Stimulated activated CD8-positive, alpha-beta memory T cell treated with anti-CD3 and anti-CD28 coated beads, Interleukin-4, amount 100 ng/mL, for 48 hours (primary cell): ENCODE results near the gene FGF13.

Experiments used
- DNase-seq: peaks from one replicate; pipeline ENCODE4 v3.0.0-alpha.2; 2020

FGF13 gene

GRCh38 chrX:138711399-138712347 is at the start of gene FGF13:
FGF13 (minus strand) TSS chrX:138711717; CDS start chrX:138711003, 714 bp downstream.
- no peak for DNase-seq

- DNase-seq: no peak
Observed at GRCh38 chrX:138759217-138759943, 47.9 kb upstream of the FGF13 start.

GRCh38 chrX:138756234-138756633 is 44.7 kb upstream of the FGF13 start:
- no peak for DNase-seq

- DNase-seq: no peak
Observed at GRCh38 chrX:138754861-138755260, 43.3 kb upstream of the FGF13 start.

- DNase-seq: no peak
Observed at GRCh38 chrX:138748480-138748879, 37.0 kb upstream of the FGF13 start.

DNA sequence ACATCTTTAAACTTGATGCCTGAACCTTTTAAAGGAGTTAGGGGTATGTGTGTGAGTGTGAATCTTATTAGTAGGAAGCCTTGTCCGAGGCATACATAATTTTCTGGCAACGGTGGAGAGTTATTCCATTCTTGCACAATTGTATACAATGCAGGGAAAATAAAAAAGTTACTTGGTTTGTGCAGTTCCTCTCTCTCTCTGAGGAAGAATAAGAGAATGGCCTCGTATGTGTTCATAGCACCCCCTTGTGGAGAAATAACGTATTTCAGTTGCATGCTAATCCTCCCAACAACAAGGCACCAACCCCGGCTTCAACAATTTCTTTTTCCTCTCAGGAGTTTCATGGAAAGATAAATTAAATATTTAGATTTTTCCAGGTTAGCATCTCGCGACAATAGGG is 33.7 kb upstream of the FGF13 start:
- no peak for DNase-seq

DNA sequence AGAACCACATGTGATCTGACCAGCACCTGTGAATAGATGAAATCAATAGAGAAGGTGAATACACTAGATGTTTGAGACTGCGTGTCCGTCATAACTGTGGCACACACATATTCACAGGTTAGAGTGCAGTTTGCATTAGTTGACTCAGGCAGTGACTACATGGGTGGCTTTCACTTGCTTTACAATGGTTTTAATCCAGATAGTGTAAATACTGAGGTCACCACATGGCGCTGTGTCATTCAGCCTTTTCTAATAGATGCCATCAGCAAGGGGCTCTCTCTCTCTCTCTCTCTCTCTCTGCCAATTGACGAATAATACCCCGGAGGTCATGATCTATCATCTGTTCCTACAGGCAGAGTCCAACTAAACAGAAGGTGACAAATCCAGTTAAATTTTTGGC is 30.7 kb upstream of the FGF13 start:
- no peak for DNase-seq

- DNase-seq: no peak
Observed at GRCh38 chrX:138740341-138740740, 28.8 kb upstream of the FGF13 start.

DNA sequence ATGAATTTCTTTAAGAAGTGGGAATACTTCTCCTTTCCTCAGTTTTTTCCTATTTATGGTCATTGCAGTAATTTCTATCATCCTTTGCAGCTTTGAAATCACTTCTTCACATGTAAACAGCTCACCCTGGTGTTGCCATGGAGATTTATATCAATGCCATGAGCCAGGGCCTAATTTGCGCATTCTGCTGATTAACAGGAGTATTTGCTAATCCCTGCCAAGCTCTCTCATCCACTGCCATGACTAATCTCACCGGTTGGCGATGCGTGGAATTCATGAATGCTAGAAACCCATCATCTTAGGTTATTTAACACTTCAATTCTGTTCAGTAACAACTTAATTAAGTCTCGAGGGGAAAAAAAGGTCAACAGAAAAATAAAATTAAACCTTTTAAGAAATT is 11.8 kb upstream of the FGF13 start:
- DNase-seq: no peak

- no peak for DNase-seq
Observed at GRCh38 chrX:138719396-138719795, 7.9 kb upstream of the FGF13 start.

- DNase-seq: no peak
Observed at GRCh38 chrX:138718941-138719340, 7.4 kb upstream of the FGF13 start.

- DNase-seq: no peak
Observed at GRCh38 chrX:138710866-138711341, 613 bp downstream of the FGF13 start.

DNA sequence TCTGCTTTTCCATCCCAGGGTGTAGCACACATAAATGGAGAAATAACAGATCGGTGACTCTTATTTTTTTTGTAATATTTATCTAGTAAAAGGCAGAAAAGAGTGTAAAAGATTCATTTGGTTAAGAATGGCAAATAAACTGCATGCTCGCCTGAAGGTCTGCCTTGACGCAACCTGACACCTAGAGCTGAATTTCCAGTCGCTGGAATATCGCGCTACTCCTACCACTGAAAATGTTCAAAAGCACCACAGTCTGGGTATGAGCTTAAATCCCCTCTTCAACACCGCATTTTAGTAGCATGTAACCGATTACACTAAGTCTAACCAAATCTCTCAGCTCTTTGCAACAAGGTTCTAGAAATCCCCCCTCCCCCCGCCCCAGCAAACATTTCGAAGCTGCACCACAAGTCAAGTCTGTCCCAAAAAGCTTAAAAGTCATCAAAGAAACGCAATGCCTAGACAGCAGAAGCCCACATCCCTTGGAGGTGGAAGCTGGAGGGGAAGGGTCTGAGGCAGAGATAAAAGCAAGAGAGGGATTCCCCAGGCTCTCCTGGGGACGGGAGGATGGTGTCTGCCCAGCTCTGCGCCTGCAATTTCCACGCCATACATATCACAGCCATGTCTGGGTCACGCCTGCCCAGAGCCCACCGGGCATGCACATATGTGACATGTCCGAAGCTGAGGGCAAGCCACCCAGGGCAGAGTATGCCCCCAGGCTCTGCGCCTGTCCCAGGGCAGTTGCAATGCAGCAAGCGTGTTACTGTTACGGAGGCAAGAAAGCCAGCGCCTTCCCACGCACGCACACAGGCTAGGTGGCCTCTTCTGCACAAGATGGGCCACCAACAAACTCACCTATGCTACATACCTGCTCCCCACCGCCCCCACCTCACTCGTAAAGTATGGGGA is 1.4 kb downstream of the FGF13 start:
- no peak for DNase-seq

DNA sequence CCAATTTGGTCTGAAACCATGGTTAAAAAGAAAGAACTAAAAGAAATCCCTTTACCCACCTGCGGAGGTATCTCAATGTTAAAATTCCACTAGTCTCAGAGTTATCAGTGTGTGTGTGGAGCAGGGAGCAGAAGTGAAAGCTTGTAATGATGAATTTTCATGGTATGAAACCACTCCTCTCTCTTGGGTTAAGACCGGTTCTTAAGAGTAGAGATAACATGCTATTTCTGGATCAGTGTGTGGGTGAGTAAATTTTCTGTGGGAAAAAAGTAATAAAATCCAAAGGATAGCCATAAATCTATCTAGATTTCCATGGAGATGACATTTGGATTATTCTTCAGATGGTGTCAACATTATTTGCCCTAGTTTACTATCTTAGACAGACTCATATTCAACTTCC is 3.2 kb downstream of the FGF13 start:
- DNase-seq: no peak

DNA sequence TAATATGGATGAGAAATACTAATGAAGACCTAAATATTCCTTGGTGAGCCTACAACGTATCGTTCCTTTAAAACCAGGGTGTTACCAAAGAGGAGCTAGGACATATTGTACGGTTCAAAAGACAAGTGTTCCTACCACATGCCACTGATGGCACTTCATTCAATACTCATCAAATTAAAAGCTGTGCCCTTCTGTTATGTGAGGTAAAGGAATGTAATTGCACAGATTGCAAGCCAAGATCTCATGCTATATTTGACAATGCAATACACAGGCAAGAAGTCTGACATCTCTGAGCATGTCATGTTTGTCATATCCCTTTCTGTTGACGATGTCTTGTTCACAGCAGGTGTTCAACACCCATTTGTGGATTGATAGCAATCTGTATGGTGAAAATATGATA is 6.9 kb downstream of the FGF13 start:
- DNase-seq: no peak

GRCh38 chrX:138704101-138704500 is 7.4 kb downstream of the FGF13 start:
- DNase-seq: no peak

DNA sequence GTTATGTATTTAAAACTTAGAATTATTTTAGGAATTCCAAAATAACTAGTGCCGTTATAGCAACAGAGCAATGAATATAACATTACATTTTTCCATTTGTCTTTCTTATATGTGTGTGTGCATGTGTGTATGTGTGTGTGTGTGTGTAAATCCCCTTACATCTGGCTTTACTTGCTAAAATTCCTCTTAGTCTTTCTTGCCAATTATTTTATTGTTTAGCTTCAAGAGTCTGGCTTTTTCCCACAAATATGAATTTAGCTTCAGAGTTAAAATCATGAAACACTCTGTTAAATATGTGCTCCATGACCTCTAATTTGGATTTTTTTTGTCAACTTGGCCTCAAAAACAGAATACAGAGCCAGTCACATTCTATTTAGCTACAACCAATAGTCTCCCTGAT is 18.9 kb downstream of the FGF13 start:
- DNase-seq: no peak

GRCh38 chrX:138691186-138691585 is 20.3 kb downstream of the FGF13 start:
- no peak for DNase-seq

GRCh38 chrX:138690591-138690990 is 20.9 kb downstream of the FGF13 start:
- DNase-seq: no peak

DNA sequence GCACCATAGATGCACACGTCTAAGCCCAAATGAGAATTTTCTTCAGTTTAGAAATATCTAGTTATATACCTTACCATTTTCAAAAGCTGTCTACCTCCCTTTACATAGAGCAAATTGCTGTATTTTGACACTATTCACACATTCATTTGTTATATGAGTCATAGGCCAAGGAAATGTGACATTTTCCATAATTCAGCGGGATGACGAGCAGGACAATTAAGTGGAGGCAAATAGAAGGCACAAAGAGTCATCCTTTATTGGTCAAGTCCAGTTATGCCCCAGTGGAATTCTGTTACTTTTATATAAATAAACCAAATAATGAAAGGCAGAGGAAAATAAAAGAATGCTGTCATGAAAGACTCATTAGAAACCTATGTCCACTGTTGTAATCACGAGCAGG is 27.9 kb downstream of the FGF13 start:
- DNase-seq: no peak

GRCh38 chrX:138669693-138670092 is 41.8 kb downstream of the FGF13 start:
- DNase-seq: no peak

GRCh38 chrX:138664466-138664865 is 47.1 kb downstream of the FGF13 start:
- DNase-seq: no peak

DNA sequence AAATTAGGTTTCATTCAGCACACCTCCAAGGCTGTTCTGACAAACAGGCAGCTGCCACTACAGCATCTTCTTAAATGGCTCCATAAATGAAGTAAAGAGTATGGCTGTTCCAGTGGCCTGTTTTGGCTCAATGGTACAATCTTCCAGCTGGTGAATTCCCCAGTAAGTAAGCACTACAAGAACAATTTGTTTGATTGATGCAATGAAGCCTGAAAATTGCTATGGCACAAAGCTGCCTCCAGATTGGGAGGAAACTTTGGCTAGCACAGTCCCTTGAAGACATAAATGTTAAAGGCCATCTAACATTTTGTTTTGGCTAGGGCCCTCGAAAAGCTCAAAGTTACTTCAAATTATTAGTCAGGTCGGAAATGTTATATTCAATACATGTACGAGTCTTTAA is 47.5 kb downstream of the FGF13 start:
- no peak for DNase-seq
